Activated CD8-positive, alpha-beta T cell treated with anti-CD3 and anti-CD28 coated beads for 36 hours (primary cell): ENCODE results near the gene NADSYN1. TPM values are rescaled to one million over a fixed set of nuclear protein-coding genes. Genes with fewer than 3 reads are reported as not detected.

Source experiments
- ATAC-seq: fragments of 200-7000 bp; cut with Tn5 transposase; one replicate; pipeline ENCODE4 v1.10.0; 2021; ENCODE audit warnings: mild to moderate bottlenecking, moderate library complexity
- CTCF ChIA-PET: fragments of 350-600 bp; sonication (Branson Sonifier 250); formaldehyde crosslinking; loops from one replicate; lab custom pipeline; 2021; ENCODE audit warnings: antibody characterized with exemption; lab: Charles Lee
- POLR2A ChIA-PET: fragments of 350-600 bp; sonication (Branson Sonifier 250); formaldehyde crosslinking; loops from one replicate; lab custom pipeline; 2021; ENCODE audit warnings: antibody characterized with exemption; lab: Charles Lee
- DNase-seq: peaks from one replicate; pipeline ENCODE4 v3.0.0-alpha.2; 2020
- H3K27ac Mint-ChIP-seq: one replicate; pipeline ENCODE4 v1.8.0; 2021; ENCODE audit warnings: mild to moderate bottlenecking, mixed read lengths
- H3K27me3 Mint-ChIP-seq: one replicate; pipeline ENCODE4 v1.8.0; 2021; ENCODE audit warnings: mixed read lengths
- H3K36me3 Mint-ChIP-seq: one replicate; pipeline ENCODE4 v1.8.0; 2021; ENCODE audit warnings: low read depth, mixed read lengths
- H3K4me1 Mint-ChIP-seq: one replicate; pipeline ENCODE4 v1.8.0; 2021; ENCODE audit warnings: low read depth, mixed read lengths
- H3K4me3 Mint-ChIP-seq: one replicate; pipeline ENCODE4 v1.8.0; 2021; ENCODE audit warnings: mild to moderate bottlenecking, moderate library complexity, mixed read lengths
- H3K9me3 Mint-ChIP-seq: one replicate; pipeline ENCODE4 v1.8.0; 2021; ENCODE audit warnings: mixed read lengths
- intact Hi-C: fragments of 100-400 bp; cut with micrococcal nuclease; formaldehyde crosslinking; loops from one replicate; pipeline ENCODE4 v1.10.0; 2022
- total RNA-seq, 2 experiments: library from RNA; stranded (reverse); gene quantifications; one replicate each; pipeline ENCODE4 v1.2.3, GENCODE V29; 2021
- TF ChIP-seq, protein P1 (sequence below): fragments of 200-600 bp; IDR thresholded peaks from one replicate; pipeline ENCODE4 v1.8.0; 2022; ENCODE audit warnings: antibody characterized with exemption, mild to moderate bottlenecking

Gene NADSYN1
- total RNA-seq, 2 experiments from 2014 or later, result 115 to 117 TPM

GRCh38 chr11:71431271-71431670, 21.7 kb upstream of the NADSYN1 start:
- intact Hi-C loops, result no loop called here
- no peak overlapping the region for H3K4me3 Mint-ChIP-seq
- DNase-seq (no peak), ATAC-seq (no peak)
- ChIA-PET POLR2A (no interaction called here), CTCF (no interaction called here)
- H3K27me3 Mint-ChIP-seq, result no peaks in the 10 kb centered on the region
- peaks cover 3% of the 10 kb centered on the region for H3K36me3 Mint-ChIP-seq
- H3K4me1 Mint-ChIP-seq, result peaks cover 4% of the 10 kb centered on the region
- H3K27ac Mint-ChIP-seq, result no peak overlapping the region
- peaks cover 1% of the 10 kb centered on the region for H3K9me3 Mint-ChIP-seq
- TF ChIP-seq, protein P1, sequence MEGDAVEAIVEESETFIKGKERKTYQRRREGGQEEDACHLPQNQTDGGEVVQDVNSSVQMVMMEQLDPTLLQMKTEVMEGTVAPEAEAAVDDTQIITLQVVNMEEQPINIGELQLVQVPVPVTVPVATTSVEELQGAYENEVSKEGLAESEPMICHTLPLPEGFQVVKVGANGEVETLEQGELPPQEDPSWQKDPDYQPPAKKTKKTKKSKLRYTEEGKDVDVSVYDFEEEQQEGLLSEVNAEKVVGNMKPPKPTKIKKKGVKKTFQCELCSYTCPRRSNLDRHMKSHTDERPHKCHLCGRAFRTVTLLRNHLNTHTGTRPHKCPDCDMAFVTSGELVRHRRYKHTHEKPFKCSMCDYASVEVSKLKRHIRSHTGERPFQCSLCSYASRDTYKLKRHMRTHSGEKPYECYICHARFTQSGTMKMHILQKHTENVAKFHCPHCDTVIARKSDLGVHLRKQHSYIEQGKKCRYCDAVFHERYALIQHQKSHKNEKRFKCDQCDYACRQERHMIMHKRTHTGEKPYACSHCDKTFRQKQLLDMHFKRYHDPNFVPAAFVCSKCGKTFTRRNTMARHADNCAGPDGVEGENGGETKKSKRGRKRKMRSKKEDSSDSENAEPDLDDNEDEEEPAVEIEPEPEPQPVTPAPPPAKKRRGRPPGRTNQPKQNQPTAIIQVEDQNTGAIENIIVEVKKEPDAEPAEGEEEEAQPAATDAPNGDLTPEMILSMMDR, result no peak

DNA sequence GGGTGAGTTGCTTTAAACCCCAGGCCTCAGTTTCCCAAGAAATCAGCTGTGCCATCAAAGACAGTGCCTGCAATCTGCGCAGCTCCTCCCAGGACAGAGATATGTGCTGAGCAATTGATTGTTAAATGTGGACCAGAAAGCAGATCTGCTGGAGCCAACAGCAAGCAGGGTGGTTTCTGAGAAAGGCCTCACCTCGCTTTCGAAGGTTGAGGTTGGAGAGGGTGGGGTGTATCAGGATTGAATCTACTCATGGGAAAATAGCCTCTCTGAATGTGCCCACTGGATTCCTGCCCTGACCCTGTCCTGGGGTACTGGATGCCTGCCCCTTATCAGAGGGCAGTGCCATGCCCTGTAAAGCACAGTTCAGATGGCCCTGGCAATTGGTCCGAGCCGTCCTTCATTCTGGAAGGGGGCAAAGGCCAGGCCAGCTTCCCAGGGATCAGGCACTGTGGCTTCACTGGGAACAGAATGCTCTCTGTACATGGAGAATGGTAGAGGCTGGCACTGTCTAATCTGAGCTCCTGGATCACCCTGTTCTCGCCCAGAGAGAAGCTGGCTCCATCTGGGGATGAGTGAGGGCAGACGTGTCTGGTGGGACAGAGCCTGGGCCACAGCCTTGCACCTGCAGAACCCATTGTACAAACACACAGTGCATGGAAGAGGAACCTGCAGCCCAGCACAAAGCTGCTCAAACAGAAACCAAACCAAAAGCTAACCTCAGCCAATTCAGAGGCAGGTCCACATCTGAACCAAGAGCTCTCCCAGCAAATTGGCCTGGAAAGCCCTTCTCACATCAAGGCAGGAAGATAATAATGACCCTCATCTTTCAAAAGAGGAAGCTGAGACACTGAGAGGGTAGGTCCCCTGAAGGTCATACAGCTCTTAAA, 20.0 kb upstream of the NADSYN1 start:
- DNase-seq (no peak), ATAC-seq (no peak)
- TF ChIP-seq, protein P1, result no peak
- peaks cover 12% of the 10 kb centered on the region for H3K36me3 Mint-ChIP-seq
- CTCF ChIA-PET, result no interaction called here
- peaks cover 1% of the 10 kb centered on the region for H3K9me3 Mint-ChIP-seq
- no peaks in the 10 kb centered on the region for H3K27me3 Mint-ChIP-seq
- H3K27ac Mint-ChIP-seq, result no peak overlapping the region
- intact Hi-C loops, result no loop called here
- POLR2A ChIA-PET, result interaction anchor here (0.8 to 1.0 kb wide), 2 partner anchors 9 to 14 kb away, joined by 4 read pairs; no protein-coding TSS in a partner anchor
- no peaks in the 10 kb centered on the region for H3K4me1 Mint-ChIP-seq
- no peak overlapping the region for H3K4me3 Mint-ChIP-seq

- intact Hi-C loops, result no loop called here
- no peak overlapping the region for H3K4me3 Mint-ChIP-seq
- H3K9me3 Mint-ChIP-seq, result no peaks in the 10 kb centered on the region
- H3K27ac Mint-ChIP-seq, result no peak overlapping the region
- TF ChIP-seq, protein P1, result no peak
- H3K36me3 Mint-ChIP-seq, result peaks cover 16% of the 10 kb centered on the region
- POLR2A ChIA-PET, result interaction anchor here (0.8 to 1.0 kb wide), 2 partner anchors 10 to 18 kb away, joined by 3 to 4 read pairs; no protein-coding TSS in a partner anchor
- no peaks in the 10 kb centered on the region for H3K4me1 Mint-ChIP-seq
- no peak for ATAC-seq
- no peaks in the 10 kb centered on the region for H3K27me3 Mint-ChIP-seq
- no peak for DNase-seq
- CTCF ChIA-PET, result no interaction called here
Observed at GRCh38 chr11:71433648-71434450, 19.2 kb upstream of the NADSYN1 start.

GRCh38 chr11:71434576-71435130, 18.4 kb upstream of the NADSYN1 start:
- Mint-ChIP-seq H3K9me3 (no peaks in the 10 kb centered on the region), H3K36me3 (peaks cover 17% of the 10 kb centered on the region), H3K4me3 (no peak overlapping the region), H3K27me3 (no peaks in the 10 kb centered on the region), H3K27ac (no peak overlapping the region), H3K4me1 (no peaks in the 10 kb centered on the region)
- ATAC-seq, result no peak
- intact Hi-C loops, result no loop called here
- DNase-seq, result no peak
- CTCF ChIA-PET, result no interaction called here
- POLR2A ChIA-PET, result interaction anchor here (1.0 kb wide), 1 partner anchor 17 kb away, joined by 3 read pairs; no protein-coding TSS in a partner anchor
- TF ChIP-seq, protein P1, result no peak
